Smooth muscle cell (in vitro differentiated cells): ENCODE results near the gene PRIMPOL. TPM values are rescaled to one million over a fixed set of nuclear protein-coding genes. Genes with fewer than 3 reads are reported as not detected.

Experiments used
- DNase-seq: peaks from one replicate; lab custom pipeline; 2025; ENCODE audit not compliant: unreplicated experiment; lab: John Stamatoyannopoulos, UW
- H2AFZ ChIP-seq: fragments of 200-600 bp; sonication (generic); 2 replicates; pipeline ENCODE4 v1.6.0; 2016; ENCODE audit warnings: antibody characterized with exemption, low read depth, mild to moderate bottlenecking
- H3F3A ChIP-seq: fragments of 200-600 bp; sonication (generic); 2 replicates; pipeline ENCODE4 v1.6.0; 2017; ENCODE audit warnings: antibody characterized with exemption, low read depth
- H3K27ac ChIP-seq: fragments of 200-600 bp; sonication (generic); 2 replicates; pipeline ENCODE4 v1.5.1; 2016; ENCODE audit warnings: low read depth, mild to moderate bottlenecking
- H3K27me3 ChIP-seq: fragments of 200-600 bp; sonication (generic); 2 replicates; pipeline ENCODE4 v1.6.1; 2016; ENCODE audit warnings: low read depth, mild to moderate bottlenecking
- H3K36me3 ChIP-seq: fragments of 200-600 bp; sonication (generic); 2 replicates; pipeline ENCODE4 v1.5.1; 2016; ENCODE audit warnings: low read depth
- H3K4me1 ChIP-seq: fragments of 200-600 bp; sonication (generic); 2 replicates; pipeline ENCODE4 v1.5.1; 2016; ENCODE audit warnings: low read depth
- H3K4me2 ChIP-seq: fragments of 200-600 bp; sonication (generic); 2 replicates; pipeline ENCODE4 v1.6.0; 2016; ENCODE audit warnings: mild to moderate bottlenecking
- H3K4me3 ChIP-seq: fragments of 200-600 bp; sonication (generic); 2 replicates; pipeline ENCODE4 v1.5.1; 2016; ENCODE audit warnings: mild to moderate bottlenecking
- H3K79me2 ChIP-seq: fragments of 200-600 bp; sonication (generic); 2 replicates; pipeline ENCODE4 v1.6.0; 2016; ENCODE audit warnings: low read depth, mild to moderate bottlenecking
- H3K9ac ChIP-seq: fragments of 200-600 bp; sonication (generic); 2 replicates; pipeline ENCODE4 v1.6.0; 2016; ENCODE audit warnings: low read depth
- H3K9me3 ChIP-seq: fragments of 200-600 bp; sonication (generic); replicated peaks from 2 replicates; pipeline ENCODE4 v1.5.1; 2016; ENCODE audit warnings: low read depth
- H4K20me1 ChIP-seq: fragments of 200-600 bp; sonication (generic); 2 replicates; pipeline ENCODE4 v1.6.0; 2016; ENCODE audit warnings: low read depth
- CTCF ChIP-seq: fragments of 200-600 bp; sonication (generic); IDR thresholded peaks from 2 replicates; pipeline ENCODE4 v1.5.1; 2017; ENCODE audit warnings: borderline replicate concordance, mild to moderate bottlenecking, antibody characterized with exemption; ENCODE audit not compliant: insufficient read depth, poor library complexity, severe bottlenecking
- WGBS: methylation state at CpG from one replicate; pipeline ENCODE4 v1.1.7; 2016; ENCODE audit warnings: low lambda C conversion rate; 5-methylcytosine and 5-hydroxymethylcytosine counted together
- polyA plus RNA-seq: library from polyadenylated mRNA; unstranded; fragments of >200 nt; fragmentation: Nextera tagmentation; extraction: Ambion mirVana; gene quantifications from 2 replicates; pipeline ENCODE4 v1.2.1, GENCODE V29; 2016
- total RNA-seq: library from RNA; depleted of rRNA; stranded (reverse); fragments of >200 nt; gene quantifications from 2 replicates; pipeline ENCODE4 v1.2.3, GENCODE V29; 2014

Gene PRIMPOL
- total and polyA plus RNA-seq, 2 experiments from 2014 or later: 7.5 to 15.4 TPM

GRCh38 chr4:184695178-184695896 is 45.8 kb downstream of the PRIMPOL start:
- Histone ChIP-seq H2AFZ (no peak overlapping the region), H3F3A (no peaks in the 10 kb centered on the region), H4K20me1 (no peaks in the 10 kb centered on the region), H3K36me3 (no peaks in the 10 kb centered on the region), H3K79me2 (no peaks in the 10 kb centered on the region), H3K4me1 (no peaks in the 10 kb centered on the region), H3K9me3 (no peaks in the 10 kb centered on the region), H3K4me2 (no peak overlapping the region), H3K27ac (peak overlapping the region; percentile 14), H3K4me3 (no peak overlapping the region), H3K27me3 (no peaks in the 10 kb centered on the region), H3K9ac (no peak overlapping the region)
- 55% methylated on average over 3 of the region's 3 CpGs for WGBS
- no peak for TF ChIP-seq CTCF
- DNase-seq: no peak

- Histone ChIP-seq H3K27ac (no peak overlapping the region), H3K36me3 (no peaks in the 10 kb centered on the region), H3K9ac (no peak overlapping the region), H3K4me2 (no peak overlapping the region), H3K4me1 (no peaks in the 10 kb centered on the region), H3K4me3 (no peak overlapping the region), H3K27me3 (no peaks in the 10 kb centered on the region), H3K79me2 (no peaks in the 10 kb centered on the region), H2AFZ (no peak overlapping the region), H3K9me3 (no peaks in the 10 kb centered on the region), H3F3A (no peaks in the 10 kb centered on the region), H4K20me1 (no peaks in the 10 kb centered on the region)
- WGBS: 68% methylated on average over 3 of the region's 3 CpGs
- TF ChIP-seq CTCF: no peak
- DNase-seq: no peak
Observed at GRCh38 chr4:184697956-184698355, 48.4 kb downstream of the PRIMPOL start.

- H3F3A ChIP-seq: no peaks in the 10 kb centered on the region
Observed at GRCh38 chr4:184699941-184700340, 50.4 kb downstream of the PRIMPOL start.

More at GRCh38 chr4:184699941-184700340, 50.4 kb downstream of the PRIMPOL start:
- Histone ChIP-seq H3K27ac (no peak overlapping the region), H3K9me3 (no peaks in the 10 kb centered on the region), H3K4me3 (no peak overlapping the region), H3K4me1 (no peaks in the 10 kb centered on the region), H4K20me1 (no peaks in the 10 kb centered on the region), H3K4me2 (peak overlapping the region; percentile 53), H3K36me3 (no peaks in the 10 kb centered on the region), H3K79me2 (no peaks in the 10 kb centered on the region), H3K27me3 (no peaks in the 10 kb centered on the region), H3K9ac (no peak overlapping the region), H2AFZ (no peak overlapping the region)
- TF ChIP-seq CTCF: no peak
- DNase-seq: no peak
- 78% methylated on average over 4 of the region's 4 CpGs for WGBS
